GM21786 (cell line): ENCODE results near the gene CREG1.
"Not testable (repeated sequence)": the region's sequence is repeated elsewhere in the genome, so short reads cannot be mapped to it uniquely, and the experiment has no call there.

Source experiments
- ATAC-seq: cut with Tn5 transposase; IDR thresholded peaks from one replicate; pipeline ENCODE4 v1.9.1; 2021; ENCODE audit not compliant: unreplicated experiment

CREG1 gene

DNA sequence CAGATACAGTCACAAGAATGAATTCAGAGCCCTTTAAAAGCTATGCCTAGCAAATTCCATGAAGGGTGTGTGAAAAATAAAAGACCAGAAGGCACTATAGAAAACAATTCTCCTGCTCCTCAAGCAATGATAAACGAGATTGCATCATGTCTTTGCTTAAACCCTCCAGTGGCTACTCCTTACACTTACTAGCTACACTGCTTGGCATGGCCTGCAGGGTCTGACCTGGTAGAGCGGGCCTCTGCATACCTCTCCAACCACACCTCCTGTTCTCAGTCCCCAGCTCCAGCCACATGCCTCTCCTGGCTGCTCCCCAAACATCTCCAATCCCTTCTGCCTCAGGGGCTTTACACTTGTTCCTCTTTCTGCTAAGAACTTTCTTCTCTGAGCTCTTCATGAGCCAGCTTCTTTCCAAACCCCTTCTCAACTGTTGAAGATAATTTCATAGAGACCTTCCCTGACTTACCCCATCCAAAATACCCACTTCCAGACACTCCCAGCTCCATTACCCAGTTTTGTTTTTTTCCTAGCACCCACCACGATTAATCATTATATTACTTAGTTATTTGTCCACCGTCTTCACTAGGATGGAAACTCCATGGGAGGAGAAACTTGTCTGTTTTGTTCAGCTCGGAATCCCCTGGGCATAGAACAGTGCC, 11.2 kb upstream of the CREG1 start:
- no peak for ATAC-seq

DNA sequence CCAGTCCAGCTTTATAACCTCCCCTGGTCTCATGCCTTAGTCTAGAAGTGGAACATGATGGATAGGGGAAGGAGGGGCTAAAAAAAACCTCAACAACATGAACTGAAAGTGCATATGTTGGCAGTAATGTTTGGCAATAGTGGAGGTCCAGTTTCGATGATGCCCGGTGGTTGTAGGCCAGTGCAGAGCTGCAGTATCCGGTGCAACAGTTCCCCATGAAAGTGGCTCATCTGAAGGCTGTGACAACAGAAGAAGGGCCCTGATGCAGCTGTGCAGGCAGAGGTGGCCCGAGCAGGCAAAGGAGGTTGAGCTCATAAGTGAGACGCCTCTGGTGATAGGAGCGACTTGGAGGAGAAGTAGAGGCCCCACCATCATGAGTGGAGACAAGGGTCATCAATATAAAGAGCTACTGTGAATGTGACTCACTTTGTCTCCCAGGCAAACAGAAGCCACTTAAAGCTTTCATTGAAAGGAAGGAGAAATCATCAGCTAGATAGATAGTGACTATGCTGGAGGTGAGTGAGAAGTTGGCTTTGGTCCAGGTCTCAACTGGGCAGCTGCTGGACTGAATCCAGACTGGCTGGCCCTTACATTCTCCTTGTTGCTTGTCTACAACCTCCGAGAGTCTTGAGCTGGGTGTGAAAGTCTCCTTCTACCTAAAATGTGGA, 10.2 kb upstream of the CREG1 start:
- ATAC-seq: no peak

- no peak for ATAC-seq
Observed at GRCh38 chr1:167562702-167563101, 9.1 kb upstream of the CREG1 start.

DNA sequence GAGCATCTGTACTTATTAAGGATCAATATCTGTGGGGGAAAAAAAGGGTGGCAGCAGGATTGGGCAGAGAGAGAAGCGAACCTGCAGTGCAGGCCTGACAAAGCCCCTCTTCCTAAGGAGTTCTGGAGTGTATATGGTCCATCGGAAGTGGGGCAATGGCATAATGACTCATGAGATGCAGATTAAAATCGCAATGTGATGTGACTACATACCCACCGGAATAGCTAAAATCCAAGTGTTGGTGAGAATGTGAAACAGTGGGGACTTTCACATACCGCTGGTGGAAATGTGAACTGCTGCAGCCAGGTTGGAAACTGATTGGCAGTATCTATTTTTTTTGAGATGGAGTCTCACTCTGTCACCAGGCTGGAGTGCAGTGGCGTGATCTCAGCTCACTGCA, 8.2 kb upstream of the CREG1 start:
- ATAC-seq: no peak

DNA sequence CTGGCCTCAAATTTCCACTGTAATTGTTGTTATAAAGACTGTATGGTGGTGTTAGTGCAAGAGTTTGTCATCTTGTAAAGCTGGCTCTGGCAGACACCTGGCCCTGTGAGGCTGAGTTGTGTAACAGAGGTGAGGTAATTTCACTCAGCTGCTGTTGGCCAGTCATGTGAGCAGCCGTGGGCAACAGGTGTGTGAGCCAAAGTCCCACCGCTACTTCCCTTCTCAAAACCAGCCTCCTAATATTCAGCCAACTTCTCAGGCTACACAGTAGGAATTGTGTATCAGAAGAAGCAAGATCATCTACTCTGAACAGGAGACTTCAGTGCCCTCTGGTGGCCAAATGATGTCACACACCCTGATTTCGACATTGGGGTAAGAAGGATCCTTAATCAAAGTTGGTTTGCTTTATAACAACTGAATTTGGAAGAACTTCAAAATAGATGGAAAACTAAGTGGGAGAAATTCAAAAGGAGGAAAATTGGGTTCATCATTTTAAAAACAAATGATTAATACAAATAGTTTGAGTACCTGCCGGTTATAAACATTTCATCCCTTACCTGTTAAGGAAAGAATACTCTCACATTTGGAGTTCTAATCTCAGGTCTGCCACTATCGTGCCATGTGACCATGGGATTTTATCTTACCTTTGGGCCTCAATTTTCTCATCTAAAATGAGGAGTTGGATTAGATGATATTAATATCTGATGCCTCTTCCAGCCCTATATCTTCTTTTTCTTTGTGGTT, 2.6 kb upstream of the CREG1 start:
- ATAC-seq: no peak

- not testable (repeated sequence) for ATAC-seq
Observed at GRCh38 chr1:167555072-167555471, 1.5 kb upstream of the CREG1 start.

- ATAC-seq: peak; percentile 26
Observed at GRCh38 chr1:167554028-167554779, 642 bp upstream of the CREG1 start.

GRCh38 chr1:167551362-167551761, 2.2 kb downstream of the CREG1 start:
- no peak for ATAC-seq

DNA sequence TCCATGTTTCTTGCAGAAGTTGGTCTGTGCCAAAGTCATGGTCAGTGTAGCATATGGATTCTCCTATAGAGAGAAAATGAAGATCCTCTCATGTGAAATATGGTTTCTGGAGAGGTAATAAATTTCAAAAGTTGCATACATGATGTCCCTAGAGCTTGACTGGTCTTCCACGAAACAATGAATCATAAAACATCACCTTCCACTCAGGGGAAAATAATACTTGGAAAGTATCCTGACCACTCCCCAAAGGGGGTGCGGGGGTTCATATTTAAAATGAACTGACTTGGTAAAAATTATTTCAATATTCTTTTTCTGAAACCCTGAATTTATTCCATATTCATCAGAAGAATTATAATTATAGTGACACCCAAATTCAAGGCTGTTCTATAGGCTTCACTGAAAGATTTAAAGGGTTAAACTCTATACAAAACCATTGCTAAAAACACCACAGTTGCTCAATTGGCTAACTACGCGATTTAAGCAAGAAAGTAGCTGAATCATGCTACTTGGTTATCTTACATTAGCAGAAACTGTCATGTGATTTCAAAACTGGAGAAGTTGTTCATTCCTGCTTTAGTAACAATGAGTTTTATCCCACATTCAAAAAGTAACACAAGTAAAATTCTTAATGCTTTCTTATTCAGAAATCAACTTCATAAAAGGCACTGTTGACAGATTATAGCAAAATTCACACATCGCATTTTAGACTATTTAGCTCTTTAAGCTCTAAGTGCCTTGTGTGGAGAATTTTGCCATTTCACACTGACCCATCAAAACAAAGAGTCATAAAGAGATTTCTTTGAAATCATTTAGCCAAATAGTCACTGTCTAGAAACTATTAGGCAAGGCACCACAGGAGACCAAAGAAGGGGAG, 5.3 kb downstream of the CREG1 start:
- no peak for ATAC-seq

GRCh38 chr1:167546935-167547334, 6.6 kb downstream of the CREG1 start:
- ATAC-seq: no peak

DNA sequence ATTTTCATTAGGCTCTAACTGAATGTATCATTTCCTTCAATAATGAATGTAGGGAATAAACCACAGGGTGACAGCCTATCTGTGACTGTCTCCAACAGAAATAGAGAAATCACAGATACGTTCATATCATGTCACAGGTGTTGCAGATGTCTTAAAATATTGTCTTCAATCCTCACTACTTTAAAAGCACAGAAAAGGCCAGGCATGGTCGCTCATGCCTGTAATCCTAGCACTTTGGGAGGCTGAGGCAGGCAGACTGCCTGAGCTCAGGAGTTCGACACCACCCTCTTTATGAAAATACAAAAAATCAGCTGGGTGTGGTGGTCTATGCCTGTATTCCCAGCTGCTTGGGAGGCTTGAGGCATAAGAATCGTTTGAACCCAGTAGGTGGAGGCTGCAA, 8.2 kb downstream of the CREG1 start:
- no peak for ATAC-seq

GRCh38 chr1:167544447-167545093, 9.0 kb downstream of the CREG1 start:
- ATAC-seq: no peak

GRCh38 chr1:167543199-167543990, 10.2 kb downstream of the CREG1 start:
- ATAC-seq: no peak

DNA sequence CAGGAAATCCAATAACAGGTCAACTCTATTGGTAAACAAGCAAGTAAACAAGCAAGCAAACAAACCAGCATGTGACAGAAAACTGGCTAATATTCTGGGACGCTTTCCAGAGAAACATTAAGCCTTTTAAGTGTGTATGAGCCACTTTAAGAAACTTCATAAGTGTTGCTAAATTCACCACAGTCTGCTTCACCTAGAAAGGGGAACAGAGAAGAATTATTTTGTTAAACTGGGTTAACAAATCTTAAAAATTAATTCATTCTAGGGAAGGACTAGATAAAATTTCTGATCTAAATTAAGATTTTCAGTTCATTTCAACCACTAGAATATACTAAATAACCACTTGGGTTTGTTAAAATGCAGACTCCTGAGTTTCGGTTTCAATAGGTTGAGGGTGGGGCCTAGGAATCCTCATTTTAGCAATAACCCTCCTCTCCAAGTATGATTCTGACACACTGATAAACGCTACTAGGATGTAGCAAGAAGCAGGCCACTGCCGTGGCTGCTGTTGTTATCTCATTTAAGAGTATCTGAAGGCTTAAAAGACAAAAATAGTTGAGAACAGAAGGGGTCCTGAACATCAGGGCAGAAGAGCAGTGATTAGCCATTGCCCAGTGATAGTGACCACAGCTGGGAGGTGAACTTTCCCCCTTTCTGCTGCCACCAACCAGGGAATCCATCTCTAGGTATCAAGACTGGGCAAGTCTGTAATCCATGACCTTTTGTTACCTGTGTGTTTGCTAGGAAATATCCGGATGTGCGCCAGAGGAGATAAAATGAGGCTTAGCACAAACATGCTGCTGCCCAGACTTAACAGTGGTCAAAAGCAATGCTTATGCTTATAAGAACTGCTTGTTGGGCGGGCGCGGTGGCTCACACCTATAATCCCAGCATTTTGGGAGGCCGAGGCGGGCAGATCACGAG, 11.2 kb downstream of the CREG1 start:
- no peak for ATAC-seq

- ATAC-seq: no peak
Observed at GRCh38 chr1:167541610-167542009, 12.0 kb downstream of the CREG1 start.

DNA sequence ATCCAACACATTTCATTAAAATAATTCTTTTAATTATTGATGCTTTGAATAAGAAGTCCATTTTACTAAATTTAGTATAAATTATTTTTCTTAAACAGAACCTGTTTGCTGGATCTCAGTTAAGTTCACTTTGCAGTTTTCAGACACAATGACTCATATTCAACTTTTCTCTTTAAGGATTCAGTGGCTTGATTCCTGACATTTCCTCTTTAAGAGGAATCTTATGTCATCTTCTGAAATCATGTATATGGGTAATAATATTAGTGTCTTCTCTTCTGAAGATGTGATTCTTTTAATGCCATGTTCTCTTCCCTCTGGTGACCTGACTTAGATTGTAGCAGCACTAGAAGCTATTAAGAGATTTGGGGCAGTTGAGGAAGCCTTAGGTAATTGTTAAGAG, 12.6 kb downstream of the CREG1 start:
- no peak for ATAC-seq

GRCh38 chr1:167538657-167539056, 14.9 kb downstream of the CREG1 start:
- ATAC-seq: no peak

DNA sequence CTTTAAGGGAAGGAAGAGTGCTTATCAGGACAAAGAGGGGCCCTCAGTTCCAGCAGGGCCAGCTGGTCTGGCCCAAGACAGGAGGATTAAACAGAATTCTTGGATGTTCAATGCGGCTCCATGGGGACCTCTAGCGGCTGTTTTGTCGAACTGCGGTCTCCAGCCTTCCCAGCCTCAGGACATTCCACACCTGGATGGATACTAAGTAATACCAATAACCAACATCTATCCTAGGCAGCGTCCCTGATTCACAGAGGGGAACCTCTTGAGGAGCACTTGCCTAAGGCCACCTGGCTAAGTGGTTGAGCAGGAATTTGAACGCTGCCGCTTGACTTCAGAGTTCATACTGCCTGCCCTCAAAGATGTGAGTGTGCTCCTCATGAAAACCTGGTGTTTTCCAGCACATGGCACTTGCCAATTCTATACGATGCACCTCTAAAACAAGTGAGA, 19.7 kb downstream of the CREG1 start:
- ATAC-seq: peak; percentile 65
